Mesenchymal stem cell (in vitro differentiated cells and primary cell): ENCODE results near the gene RREB1.

Experiments used
- DNase-seq: peaks from one replicate; pipeline ENCODE4 v3.0.0-alpha.2; 2013
- H2AFZ ChIP-seq: one replicate; pipeline ENCODE4 v1.6.1; 2013; ENCODE audit warnings: low read depth, mild to moderate bottlenecking, control low read depth, inconsistent platforms, low read length, moderate library complexity
- H2AK5ac ChIP-seq: 2 replicates; pipeline ENCODE4 v1.6.1; 2013; ENCODE audit warnings: low read length, moderate library complexity, mild to moderate bottlenecking, inconsistent platforms; ENCODE audit not compliant: severe bottlenecking
- H2BK120ac ChIP-seq: one replicate; pipeline ENCODE4 v1.6.1; 2013; ENCODE audit warnings: low read depth, mild to moderate bottlenecking, inconsistent platforms, low read length, moderate library complexity
- H2BK12ac ChIP-seq, 2 experiments: one replicate each; pipeline ENCODE4 v1.6.1; 2013; ENCODE audit warnings: inconsistent platforms in 2 of 2, low read length in 2 of 2, mild to moderate bottlenecking in 2 of 2, moderate library complexity in 2 of 2, control low read depth in 1 of 2
- H2BK15ac ChIP-seq: one replicate; pipeline ENCODE4 v1.6.1; 2013; ENCODE audit warnings: mild to moderate bottlenecking, low read depth, inconsistent platforms; ENCODE audit not compliant: poor library complexity, severe bottlenecking
- H2BK5ac ChIP-seq: 2 replicates; pipeline ENCODE4 v1.6.1; 2013; ENCODE audit warnings: low read depth, mild to moderate bottlenecking, low read length, control low read depth, inconsistent platforms; ENCODE audit not compliant: poor library complexity, severe bottlenecking
- H3K14ac ChIP-seq, 2 experiments: one replicate each; pipeline ENCODE4 v1.6.1; 2013; ENCODE audit warnings: inconsistent platforms in 2 of 2, low read length in 2 of 2, control low read depth in 1 of 2, mild to moderate bottlenecking in 1 of 2, moderate library complexity in 1 of 2
- H3K18ac ChIP-seq, 2 experiments: one replicate each; pipeline ENCODE4 v1.6.1; 2013; ENCODE audit warnings: inconsistent platforms in 2 of 2, low read length in 2 of 2, control low read depth in 1 of 2, low read depth in 1 of 2, mild to moderate bottlenecking in 1 of 2
- H3K23ac ChIP-seq, 2 experiments: one replicate each; pipeline ENCODE4 v1.6.1; 2013; ENCODE audit warnings: inconsistent platforms in 2 of 2, low read length in 2 of 2, mild to moderate bottlenecking in 2 of 2, moderate library complexity in 2 of 2, control low read depth in 1 of 2
- H3K27ac ChIP-seq: 2 replicates; pipeline ENCODE4 v1.5.1; 2013; ENCODE audit warnings: mild to moderate bottlenecking, moderate library complexity, low read length, control low read depth, inconsistent platforms; ENCODE audit not compliant: poor library complexity, severe bottlenecking
- H3K27me3 ChIP-seq, 2 experiments: 2 replicates each; pipeline versions ENCODE4 v1.6.1 to v1.7.0; 2013; ENCODE audit warnings: low read length in 2 of 2, mild to moderate bottlenecking in 2 of 2, moderate library complexity in 2 of 2, control low read depth in 1 of 2, inconsistent platforms in 1 of 2; ENCODE audit not compliant: control insufficient read depth in 1 of 2, insufficient read depth in 1 of 2
- H3K36me3 ChIP-seq, 2 experiments: 2 replicates each; pipeline versions ENCODE4 v1.6.1 to v1.7.0; 2013; ENCODE audit warnings: low read length in 2 of 2, control low read depth in 1 of 2, inconsistent platforms in 1 of 2, low read depth in 1 of 2, mild to moderate bottlenecking in 1 of 2; ENCODE audit not compliant: insufficient read depth in 2 of 2, control insufficient read depth in 1 of 2
- H3K4ac ChIP-seq, 2 experiments: one replicate each; pipeline ENCODE4 v1.6.1; 2013; ENCODE audit warnings: inconsistent platforms in 2 of 2, low read length in 2 of 2, mild to moderate bottlenecking in 2 of 2, moderate library complexity in 2 of 2, control low read depth in 1 of 2, low read depth in 1 of 2
- H3K4me1 ChIP-seq: 2 replicates; pipeline ENCODE4 v1.6.1; 2013; ENCODE audit warnings: low read depth, low read length, control low read depth; ENCODE audit not compliant: control insufficient read depth, insufficient read depth
- H3K4me2 ChIP-seq: 2 replicates; pipeline ENCODE4 v1.6.1; 2013; ENCODE audit warnings: low read length, mild to moderate bottlenecking, inconsistent platforms; ENCODE audit not compliant: poor library complexity, severe bottlenecking
- H3K4me3 ChIP-seq, 2 experiments: 2 replicates each; pipeline versions ENCODE4 v1.5.1 to v1.7.0; 2013; ENCODE audit warnings: low read length in 2 of 2, mild to moderate bottlenecking in 2 of 2, control low read depth in 1 of 2, low read depth in 1 of 2; ENCODE audit not compliant: insufficient read depth in 1 of 2
- H3K79me1 ChIP-seq: replicated peaks from 2 replicates; pipeline ENCODE4 v1.6.1; 2013; ENCODE audit warnings: mild to moderate bottlenecking, control low read depth, low read length, inconsistent platforms; ENCODE audit not compliant: poor library complexity, severe bottlenecking
- H3K9ac ChIP-seq: 2 replicates; pipeline ENCODE4 v1.7.0; 2013; ENCODE audit warnings: mild to moderate bottlenecking, low read length, moderate library complexity
- H3K9me3 ChIP-seq: 2 replicates; pipeline ENCODE4 v1.7.0; 2013; ENCODE audit warnings: mild to moderate bottlenecking, low read length; ENCODE audit not compliant: control insufficient read depth
- H4K8ac ChIP-seq: one replicate; pipeline ENCODE4 v1.6.1; 2013; ENCODE audit warnings: inconsistent platforms, mild to moderate bottlenecking, low read length, moderate library complexity
- H4K91ac ChIP-seq: one replicate; pipeline ENCODE4 v1.6.1; 2013; ENCODE audit warnings: mild to moderate bottlenecking, low read length, inconsistent platforms
- WGBS: methylation state at CpG from one replicate; pipeline ENCODE4 v1.1.7; 2013; ENCODE audit warnings: mixed read lengths; 5-methylcytosine and 5-hydroxymethylcytosine counted together

Gene RREB1

DNA sequence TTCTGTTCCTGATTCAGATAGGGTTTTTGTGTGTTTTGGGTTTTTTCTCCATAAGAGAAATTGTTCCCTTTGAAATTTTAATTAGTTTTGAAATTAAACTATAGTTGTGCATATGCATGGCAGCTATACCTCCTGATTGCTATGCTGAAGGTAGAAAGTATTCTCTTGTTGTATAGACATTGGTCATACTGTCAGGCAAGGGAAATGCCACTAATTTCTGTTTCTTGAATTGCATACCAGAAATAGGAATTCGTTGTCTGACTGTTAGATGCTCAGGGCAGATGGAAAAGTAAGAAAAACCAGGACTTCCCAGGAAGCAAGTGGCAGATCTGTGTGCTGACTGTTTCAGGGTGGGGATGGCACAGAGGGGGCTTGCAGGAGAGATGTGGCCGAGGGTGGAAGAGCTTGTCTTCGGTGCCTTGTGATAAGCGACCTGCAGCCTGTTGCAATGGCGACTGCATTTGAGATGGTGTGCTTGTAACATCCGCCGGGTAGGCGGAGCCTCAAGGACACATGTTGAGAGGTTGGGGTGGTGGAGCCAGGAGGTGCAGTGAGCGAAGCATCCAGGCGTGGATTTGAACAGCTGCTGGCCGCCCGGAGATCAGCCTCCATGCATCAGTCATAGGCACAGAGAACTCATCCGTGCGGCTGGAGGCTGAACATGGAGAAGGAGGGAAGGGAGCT, 42.8 kb downstream of the RREB1 start:
- Histone ChIP-seq H3K4me1 (peaks cover 19% of the 10 kb centered on the region), H3K4me3 (no peak overlapping the region), H3K27me3 (no peaks in the 10 kb centered on the region), H3K9me3 (no peaks in the 10 kb centered on the region), H2BK15ac (no peak overlapping the region), H3K9ac (no peak overlapping the region), H3K23ac (no peak overlapping the region), H4K8ac (peak overlapping the region; percentile 4), H3K36me3 (peaks cover 0 to 6% of the 10 kb centered on the region in 2 experiments), H3K18ac (peak overlapping the region in 1 of 2 experiments; percentile 8), H3K27ac (peak overlapping the region; percentile 69), H2BK120ac (no peak overlapping the region), H3K79me1 (peaks cover 10% of the 10 kb centered on the region), H3K4ac (peak overlapping the region in 1 of 2 experiments; percentile 68), H3K14ac (peak overlapping the region in 1 of 2 experiments; percentile 11), H4K91ac (no peak overlapping the region), H3K4me2 (peak overlapping the region; percentile 43), H2AFZ (no peak overlapping the region), H2AK5ac (no peak overlapping the region), H2BK12ac (no peak overlapping the region), H2BK5ac (no peak overlapping the region)
- DNase-seq, result no peak
- WGBS, result 66% methylated on average over 14 of the region's 14 CpGs

- Histone ChIP-seq H3K4me1 (peaks cover 14% of the 10 kb centered on the region), H3K79me1 (peaks cover 8% of the 10 kb centered on the region), H3K36me3 (peaks cover 0 to 6% of the 10 kb centered on the region in 2 experiments), H2BK120ac (no peak overlapping the region), H2BK15ac (no peak overlapping the region), H3K4ac (peak overlapping the region in 1 of 2 experiments; percentile 49), H3K4me2 (no peak overlapping the region), H2BK12ac (peak overlapping the region in 1 of 2 experiments; percentile 62), H3K23ac (no peak overlapping the region), H4K8ac (peak overlapping the region; percentile 4), H3K4me3 (no peak overlapping the region), H4K91ac (peak overlapping the region; percentile 62), H3K14ac (no peak overlapping the region), H3K18ac (no peak overlapping the region), H3K27me3 (no peaks in the 10 kb centered on the region), H2AFZ (no peak overlapping the region), H2BK5ac (no peak overlapping the region), H3K9ac (peak overlapping the region; percentile 11), H3K9me3 (no peaks in the 10 kb centered on the region), H3K27ac (peak overlapping the region; percentile 69), H2AK5ac (peak overlapping the region; percentile 78)
- DNase-seq, result no peak
- 90% methylated on average over 2 of the region's 2 CpGs for WGBS
These were observed 43.6 kb downstream of the RREB1 start for GRCh38 chr6:7151381-7151780.

- Histone ChIP-seq H3K79me1 (peaks cover 9% of the 10 kb centered on the region), H3K18ac (no peak overlapping the region), H3K23ac (no peak overlapping the region), H2BK12ac (no peak overlapping the region), H3K4ac (no peak overlapping the region), H2BK15ac (no peak overlapping the region), H3K4me3 (no peak overlapping the region), H4K91ac (no peak overlapping the region), H2AFZ (no peak overlapping the region), H3K9ac (peak overlapping the region; percentile 11), H2BK5ac (no peak overlapping the region), H3K27ac (no peak overlapping the region), H3K9me3 (no peaks in the 10 kb centered on the region), H3K27me3 (no peaks in the 10 kb centered on the region), H3K4me2 (no peak overlapping the region), H3K14ac (no peak overlapping the region), H3K36me3 (peaks cover 0 to 6% of the 10 kb centered on the region in 2 experiments), H3K4me1 (peaks cover 20% of the 10 kb centered on the region), H2AK5ac (no peak overlapping the region), H4K8ac (no peak overlapping the region), H2BK120ac (no peak overlapping the region)
- no peak for DNase-seq
These were observed 44.7 kb downstream of the RREB1 start for GRCh38 chr6:7152462-7152861.

DNA sequence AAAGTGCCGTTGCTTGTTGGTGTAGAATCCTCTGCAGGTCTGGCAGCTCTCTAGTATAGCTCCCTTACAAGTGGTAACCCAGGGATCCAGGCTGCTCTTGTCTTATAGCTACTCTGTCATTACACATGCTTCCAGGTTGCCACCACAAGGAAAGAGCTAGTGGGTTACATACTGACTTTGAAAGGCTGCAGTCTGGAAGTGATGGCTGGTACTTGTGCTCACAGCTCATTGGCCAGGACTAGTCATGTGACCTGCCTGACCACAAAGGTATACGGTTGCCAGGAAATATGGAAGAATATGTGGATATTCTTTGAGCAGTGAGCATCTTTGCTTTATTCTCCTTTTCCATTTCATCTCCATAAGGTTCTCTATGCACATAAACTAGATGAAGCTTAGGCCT, 46.0 kb downstream of the RREB1 start:
- Histone ChIP-seq H3K23ac (no peak overlapping the region), H3K27me3 (no peaks in the 10 kb centered on the region), H3K9me3 (no peaks in the 10 kb centered on the region), H2BK5ac (no peak overlapping the region), H3K4me2 (no peak overlapping the region), H3K4me3 (no peak overlapping the region), H3K27ac (no peak overlapping the region), H2AK5ac (no peak overlapping the region), H3K9ac (no peak overlapping the region), H3K14ac (no peak overlapping the region), H3K79me1 (peaks cover 13% of the 10 kb centered on the region), H4K91ac (no peak overlapping the region), H3K18ac (no peak overlapping the region), H4K8ac (no peak overlapping the region), H2BK15ac (no peak overlapping the region), H2BK120ac (no peak overlapping the region), H3K4me1 (peaks cover 25% of the 10 kb centered on the region), H2AFZ (no peak overlapping the region), H3K4ac (no peak overlapping the region), H3K36me3 (peaks cover 0 to 6% of the 10 kb centered on the region in 2 experiments), H2BK12ac (no peak overlapping the region)
- no peak for DNase-seq
- 96% methylated on average over 1 of the region's 2 CpGs for WGBS
